Measurements from ENCODE around the gene LSAMP.

Gene LSAMP

GRCh38 chr3:116155841-116156240 lies 289.4 kb downstream of the LSAMP start:
- DNase-seq: no peak

GRCh38 chr3:116154389-116154788 lies 290.9 kb downstream of the LSAMP start:
- DNase-seq: no peak

DNA sequence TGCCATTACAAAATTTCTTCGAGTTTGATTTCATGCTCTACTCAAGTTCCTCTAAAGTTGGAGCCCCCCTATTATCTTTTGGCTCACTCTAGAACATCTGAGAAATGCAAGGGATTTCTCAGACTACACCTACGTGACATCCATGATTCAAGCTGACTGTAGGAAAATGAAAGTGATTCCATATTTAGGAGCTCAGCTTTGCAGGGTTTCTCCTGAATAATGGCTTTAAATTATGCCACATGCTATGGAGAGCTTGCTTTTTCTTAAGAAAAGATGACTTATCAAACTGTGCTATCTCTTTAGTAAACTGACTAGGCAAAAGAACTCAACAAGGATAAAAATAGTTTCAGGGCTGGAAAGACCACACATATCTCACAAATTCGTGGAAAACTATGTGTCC lies 292.1 kb downstream of the LSAMP start:
- DNase-seq: no peak

GRCh38 chr3:116150655-116151167 lies 294.6 kb downstream of the LSAMP start:
- no peak for DNase-seq

GRCh38 chr3:116148881-116149851 lies 296.1 kb downstream of the LSAMP start:
- DNase-seq: no peak

DNA sequence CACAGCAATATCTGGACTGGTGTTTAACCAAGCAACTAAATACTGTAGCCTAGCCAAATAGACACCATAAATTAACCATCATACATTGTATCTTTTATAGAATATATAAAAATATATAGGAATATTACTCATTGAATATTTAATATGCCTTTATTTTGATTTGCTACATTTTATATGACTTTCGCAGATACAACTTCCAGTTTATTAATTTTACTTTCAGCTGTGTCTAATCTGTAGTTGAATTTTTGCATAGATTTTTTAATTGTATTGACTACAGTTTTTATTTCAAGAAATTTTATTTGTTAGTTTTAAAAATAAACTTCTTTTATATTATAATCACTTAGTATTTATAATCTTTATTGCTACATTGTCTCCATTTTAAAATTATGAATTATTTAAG lies 299.7 kb downstream of the LSAMP start:
- DNase-seq: no peak

- no peak for DNase-seq
These were observed 303.6 kb downstream of the LSAMP start for GRCh38 chr3:116141724-116142123.

GRCh38 chr3:116140100-116140689 lies 305.1 kb downstream of the LSAMP start:
- no peak for DNase-seq

DNA sequence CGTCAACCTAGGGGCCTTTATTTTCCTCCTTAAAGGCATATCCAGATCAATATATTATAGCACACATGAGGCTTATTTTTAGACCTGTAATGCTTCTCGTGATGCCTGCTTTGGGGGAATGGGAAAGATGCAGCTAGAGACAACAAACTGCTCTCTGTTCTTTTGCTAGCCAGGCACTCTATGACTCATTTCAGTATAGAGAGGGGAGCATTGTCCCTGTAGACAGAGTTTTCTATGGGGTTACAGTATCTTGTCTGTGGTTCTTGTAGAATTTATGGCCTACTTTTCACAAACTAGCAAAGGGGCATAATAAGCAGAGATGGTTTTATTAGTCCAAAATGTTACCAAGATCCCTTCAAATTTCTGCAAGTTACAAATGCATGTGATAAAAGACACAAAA lies 305.6 kb downstream of the LSAMP start:
- no peak for DNase-seq

GRCh38 chr3:116135457-116136085 lies 309.7 kb downstream of the LSAMP start:
- no peak for DNase-seq

GRCh38 chr3:116129187-116129946 lies 315.9 kb downstream of the LSAMP start:
- no peak for DNase-seq

DNA sequence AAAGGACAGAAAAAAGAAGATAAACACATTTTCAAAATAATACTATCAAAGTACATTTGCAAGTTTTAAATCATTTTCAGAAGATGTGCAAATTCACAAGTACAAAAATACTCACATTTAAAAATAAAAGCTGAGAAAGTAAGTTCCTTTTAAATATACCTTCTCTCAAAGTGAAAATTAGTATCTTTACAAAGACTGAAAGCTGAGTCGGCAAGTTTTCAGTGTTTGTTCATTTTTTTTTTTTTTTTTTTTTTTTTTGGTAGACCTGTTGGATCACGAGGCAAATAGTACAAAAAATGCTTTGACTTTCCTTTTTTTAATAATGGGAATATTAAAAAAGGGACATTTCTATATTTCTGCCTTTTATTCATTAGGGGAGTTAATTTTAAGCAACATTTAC lies 317.8 kb downstream of the LSAMP start:
- DNase-seq: no peak

- no peak for DNase-seq
These were observed 321.1 kb downstream of the LSAMP start for GRCh38 chr3:116124166-116124565.

GRCh38 chr3:116118475-116119169 lies 326.7 kb downstream of the LSAMP start:
- DNase-seq: no peak

- DNase-seq: no peak
These were observed 330.7 kb downstream of the LSAMP start for GRCh38 chr3:116114586-116114985.

- DNase-seq: no peak
These were observed 332.6 kb downstream of the LSAMP start for GRCh38 chr3:116112696-116113095.

DNA sequence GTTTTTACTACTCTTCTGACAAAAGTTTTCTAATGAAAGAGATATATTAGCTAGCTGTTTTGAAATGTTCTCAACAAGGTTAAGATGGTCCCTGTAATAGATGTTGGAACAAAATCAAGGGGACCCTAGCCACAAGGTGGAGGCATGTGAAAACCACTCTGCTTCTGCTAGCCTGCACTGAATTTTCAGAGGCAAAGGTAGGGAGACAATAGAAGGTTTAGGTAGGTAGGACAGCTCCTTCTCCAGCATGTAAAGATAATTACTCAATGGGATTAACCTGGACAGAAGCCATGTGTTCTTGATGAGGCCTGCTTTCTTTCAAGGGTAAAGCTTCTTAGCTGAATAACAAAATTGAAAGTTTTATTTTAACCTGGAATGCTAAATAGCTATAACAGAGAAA lies 333.5 kb downstream of the LSAMP start:
- no peak for DNase-seq

DNA sequence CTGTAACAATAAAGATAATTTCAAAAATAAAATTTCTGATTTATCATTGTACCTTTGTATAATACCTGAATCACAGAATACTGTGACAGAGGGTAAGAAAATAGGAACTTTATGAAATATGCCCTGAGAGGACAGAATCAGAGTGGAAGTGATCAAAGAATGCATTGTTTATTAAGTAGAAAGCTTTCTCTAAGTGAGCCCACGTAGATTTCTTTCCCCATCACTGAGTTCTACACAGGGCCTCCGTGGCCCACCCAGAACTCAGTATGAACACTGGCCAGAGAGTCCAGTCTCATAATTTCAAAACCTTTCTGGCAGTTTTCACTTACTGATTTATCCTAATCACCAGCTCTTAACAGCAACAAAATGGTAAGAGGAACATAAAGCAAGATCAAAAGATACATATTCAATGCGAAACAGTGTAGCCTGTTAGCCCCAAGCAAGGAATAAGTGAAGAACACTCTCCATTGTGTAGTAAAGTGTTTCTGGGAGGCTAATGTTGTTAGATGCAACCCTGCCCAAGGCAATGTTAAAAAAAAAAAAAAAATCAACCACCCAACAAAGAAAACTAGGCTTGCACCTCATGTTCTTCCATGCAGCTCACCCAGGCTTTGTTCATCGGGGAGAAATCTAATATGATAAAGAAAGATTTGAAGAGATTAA lies 341.3 kb downstream of the LSAMP start:
- DNase-seq: no peak

- DNase-seq: no peak
These were observed 343.2 kb downstream of the LSAMP start for GRCh38 chr3:116102037-116102436.

GRCh38 chr3:116097226-116097625 lies 348.1 kb downstream of the LSAMP start:
- no peak for DNase-seq

GRCh38 chr3:116096631-116097030 lies 348.7 kb downstream of the LSAMP start:
- DNase-seq: no peak

DNA sequence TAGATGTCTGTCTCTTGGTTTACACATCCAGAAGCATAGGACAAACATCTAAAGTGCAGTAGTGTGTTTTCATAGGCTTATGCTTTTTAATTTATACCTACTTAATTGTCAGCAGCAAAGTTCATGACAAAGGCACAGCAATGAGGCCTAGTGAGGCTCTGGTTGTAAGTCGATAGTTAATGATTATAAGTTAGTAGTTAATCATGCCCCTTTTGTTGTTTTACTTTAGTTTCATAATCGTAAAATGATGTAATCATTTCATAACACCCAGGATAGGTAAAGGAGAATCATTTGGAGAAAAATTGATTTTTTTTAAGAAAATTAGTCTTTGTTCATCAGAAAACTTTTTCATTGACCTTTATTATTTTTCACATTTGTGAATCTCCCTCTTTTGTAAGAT lies 351.9 kb downstream of the LSAMP start:
- DNase-seq: no peak

Measured in NCI-H510A (cell line).